Body of pancreas (tissue), 4 donors: Measurements from ENCODE around the gene IQGAP2. TPM values are rescaled to one million over a fixed set of nuclear protein-coding genes. Genes with fewer than 3 reads are reported as not detected.

Experiments used
- ATAC-seq: fragments of 150-250 bp; one replicate; pipeline ENCODE4 v1.9.1; 2016
- DNase-seq, 4 donors: peaks; one replicate each; pipeline ENCODE4 v3.0.0-alpha.2; 2019
- H3K27ac ChIP-seq, 4 donors: fragments of 200-600 bp; sonication (generic); 1 replicate in 3 of 4; 2 replicates in 1 of 4; pipeline versions ENCODE4 v1.5.1 to v1.6.1; 2016 to 2019; ENCODE audit warnings: mild to moderate bottlenecking in 1 of 4, mixed read lengths in 1 of 4, moderate library complexity in 1 of 4
- H3K27me3 ChIP-seq, 2 donors: fragments of 200-600 bp; sonication (generic); one replicate each; pipeline ENCODE4 v1.6.0; 2016; ENCODE audit warnings: mild to moderate bottlenecking in 1 of 2
- H3K36me3 ChIP-seq, 2 donors: fragments of 200-600 bp; sonication (generic); replicated peaks in 1 of 2; 2 replicates each; pipeline ENCODE4 v1.5.1; 2016; ENCODE audit warnings: low read depth in 2 of 2; ENCODE audit not compliant: insufficient read depth in 1 of 2
- H3K4me1 ChIP-seq: fragments of 200-600 bp; sonication (generic); one replicate; pipeline ENCODE4 v1.6.0; 2016
- H3K4me3 ChIP-seq, 2 donors: fragments of 200-600 bp; sonication (generic); 1 replicate in 1 of 2; 2 replicates in 1 of 2; pipeline ENCODE4 v1.5.1; 2016 to 2019
- H3K9me3 ChIP-seq, 3 donors: fragments of 200-600 bp; sonication (generic); 1 replicate in 2 of 3; 2 replicates in 1 of 3; pipeline ENCODE4 v1.5.1; 2016
- CTCF ChIP-seq, 7 experiments: fragments of 450-650 bp in 4 of 7; fragments of 200-600 bp in 3 of 7; sonication (generic) in 3 of 7; IDR thresholded peaks; one replicate each; pipeline ENCODE4 v1.5.1; 2016 to 2019; ENCODE audit warnings: antibody characterized with exemption in 7 of 7
- POLR2A ChIP-seq, 3 donors: fragments of 450-650 bp; IDR thresholded peaks; one replicate each; pipeline ENCODE4 v1.6.1; 2016; ENCODE audit warnings: antibody characterized with exemption in 3 of 3, mild to moderate bottlenecking in 2 of 3
- WGBS, 2 donors: methylation state at CpG; one replicate each; pipeline ENCODE4 v1.1.5; 2017; 5-methylcytosine and 5-hydroxymethylcytosine counted together
- intact Hi-C: fragments of 100-400 bp; cut with DNase I; formaldehyde crosslinking; loops from one replicate; pipeline ENCODE4 v1.15.1; 2023
- total RNA-seq, 2 donors: library from RNA; depleted of rRNA; stranded (reverse); fragments of >200 nt; gene quantifications; one replicate each; pipeline ENCODE4 v1.1.0, GENCODE V29; 2016

The IQGAP2 gene
- total RNA-seq, 2 donors from 2014 or later: 41.2 to 49.5 TPM

- 84 to 88% methylated on average over 12 of the region's 12 CpGs for WGBS, 2 donors
- Histone ChIP-seq H3K4me1 (peaks cover 25% of the 10 kb centered on the region), H3K9me3 (no peaks in the 10 kb centered on the region), H3K27me3 (no peaks in the 10 kb centered on the region), H3K4me3 (no peak overlapping the region), H3K27ac (no peak overlapping the region), H3K36me3 (no peaks in the 10 kb centered on the region)
- no peak for DNase-seq
- TF ChIP-seq CTCF (IDR thresholded peaks at IDR 0.05) (no peak), POLR2A (IDR thresholded peaks at IDR 0.05) (no peak)
- ATAC-seq: no peak
- intact Hi-C loops: no loop called here
Measured at GRCh38 chr5:76468635-76469425, 65.7 kb downstream of the IQGAP2 start.

GRCh38 chr5:76469656-76470290 is 66.7 kb downstream of the IQGAP2 start:
- no peak for TF ChIP-seq CTCF (IDR thresholded peaks at IDR 0.05)
- no peak for TF ChIP-seq POLR2A (IDR thresholded peaks at IDR 0.05)
- H3K9me3 ChIP-seq: no peaks in the 10 kb centered on the region
- peaks cover 26% of the 10 kb centered on the region for H3K4me1 ChIP-seq
- 83 to 89% methylated on average over 3 of the region's 3 CpGs for WGBS, 2 donors
- ATAC-seq: no peak
- H3K27me3 ChIP-seq: no peaks in the 10 kb centered on the region
- intact Hi-C loops: no loop called here
- no peak overlapping the region for H3K27ac ChIP-seq
- no peak for DNase-seq
- H3K4me3 ChIP-seq: no peak overlapping the region
- no peaks in the 10 kb centered on the region for H3K36me3 ChIP-seq

- peak in 2 of 4 donors; percentile 25 for DNase-seq
- TF ChIP-seq CTCF (IDR thresholded peaks at IDR 0.05): no peak
- no peak for TF ChIP-seq POLR2A (IDR thresholded peaks at IDR 0.05)
Measured at GRCh38 chr5:76470976-76471375, 67.9 kb downstream of the IQGAP2 start.

GRCh38 chr5:76471406-76471805 is 68.3 kb downstream of the IQGAP2 start:
- H3K36me3 ChIP-seq: no peaks in the 10 kb centered on the region
- H3K9me3 ChIP-seq: no peaks in the 10 kb centered on the region
- no peak overlapping the region for H3K4me3 ChIP-seq
- no peak for TF ChIP-seq CTCF (IDR thresholded peaks at IDR 0.05)
- TF ChIP-seq POLR2A (IDR thresholded peaks at IDR 0.05): no peak
- H3K27ac ChIP-seq: peak overlapping the region in 1 of 4 donors; percentile 2
- DNase-seq: no peak
- H3K27me3 ChIP-seq: no peaks in the 10 kb centered on the region
- 13 to 24% methylated on average over 1 of the region's 1 CpG for WGBS, 2 donors
- intact Hi-C loops: no loop called here
- peaks cover 42% of the 10 kb centered on the region for H3K4me1 ChIP-seq
- no peak for ATAC-seq

More at GRCh38 chr5:76470976-76471375, 67.9 kb downstream of the IQGAP2 start:
- Histone ChIP-seq H3K9me3 (no peaks in the 10 kb centered on the region), H3K4me3 (no peak overlapping the region), H3K27me3 (no peaks in the 10 kb centered on the region), H3K36me3 (no peaks in the 10 kb centered on the region), H3K4me1 (peaks cover 38% of the 10 kb centered on the region), H3K27ac (peak overlapping the region in 2 of 4 donors; percentile 14 to 24)
- peak; percentile 52 for ATAC-seq
- intact Hi-C loops: no loop called here
- 8 to 24% methylated on average over 3 of the region's 3 CpGs for WGBS, 2 donors
